H1 (cell line): Measurements from ENCODE around the gene CEBPE. TPM values are rescaled to one million over a fixed set of nuclear protein-coding genes. Genes with fewer than 3 reads are reported as not detected.

Experiments used
- CHD7 ChIP-seq: fragments of 300-600 bp; sonication (generic); IDR thresholded peaks from 2 replicates; pipeline ENCODE4 v1.7.1; 2012; ENCODE audit warnings: low read length, moderate library complexity, mild to moderate bottlenecking, inconsistent platforms; ENCODE audit not compliant: insufficient replicate concordance
- EZH2 ChIP-seq: fragments of 200-600 bp; sonication (generic); IDR thresholded peaks from 2 replicates; pipeline ENCODE4 v1.7.1; 2012; ENCODE audit warnings: low read depth, mild to moderate bottlenecking, moderate library complexity, low read length, inconsistent platforms; ENCODE audit not compliant: severe bottlenecking
- GABPA ChIP-seq: IDR thresholded peaks from 2 replicates; pipeline ENCODE4 v1.6.1; 2011; ENCODE audit warnings: mild to moderate bottlenecking, low read length, moderate library complexity, borderline replicate concordance; ENCODE audit not compliant: insufficient read depth
- JUND ChIP-seq: IDR thresholded peaks from 2 replicates; pipeline ENCODE4 v1.6.1; 2011; ENCODE audit warnings: mild to moderate bottlenecking, improper control_type of control experiment, low read length
- RFX5 ChIP-seq: IDR thresholded peaks from 2 replicates; pipeline ENCODE4 v1.6.1; 2011; ENCODE audit warnings: low read depth, low read length, improper control_type of control experiment, borderline replicate concordance
- SIN3A ChIP-seq, 2 experiments: IDR thresholded peaks in 1 of 2; conservative IDR thresholded peaks in 1 of 2; 2 replicates each; pipeline ENCODE4 v1.6.1; 2011 to 2012; ENCODE audit warnings: low read length in 2 of 2, improper control_type of control experiment in 1 of 2, low read depth in 1 of 2, mild to moderate bottlenecking in 1 of 2
- SIRT6 ChIP-seq: IDR thresholded peaks from one replicate; pipeline ENCODE4 v1.7.1; 2012; ENCODE audit warnings: low read length, inconsistent platforms
- SIX5 ChIP-seq: IDR thresholded peaks from 2 replicates; pipeline ENCODE4 v1.6.1; 2011; ENCODE audit warnings: mild to moderate bottlenecking, low read depth, low read length
- polyA plus RNA-seq, 7 experiments: library from polyadenylated mRNA; depleted of rRNA in 3 of 7; stranded (reverse) in 5 of 7; unstranded in 2 of 7; fragments of >200 nt in 5 of 7; fragments of 200-250 nt in 2 of 7; gene quantifications; 1 replicate in 5 of 7; 2 replicates in 1 of 7; 4 replicates in 1 of 7; pipeline versions ENCODE4 v1.2.1 to v1.2.3, GENCODE V29; 2011 to 2013; ENCODE audit warnings: missing spikeins in 2 of 7, mixed read lengths in 2 of 7
- total RNA-seq: library from RNA; stranded (reverse); fragmentation: NEBNext Ultra II Directional; extraction: Animal tissue kit (Norgen Biotek cat#: 25700); gene quantifications from 2 replicates; pipeline ENCODE4 v1.2.1, GENCODE V29; 2021

CEBPE gene
- total and polyA plus RNA-seq, 2 of the 8 experiments (the other 6 are each of a cell fraction or from before 2014, with no cell fraction given) = 0.05 TPM; not detected in 1

DNA sequence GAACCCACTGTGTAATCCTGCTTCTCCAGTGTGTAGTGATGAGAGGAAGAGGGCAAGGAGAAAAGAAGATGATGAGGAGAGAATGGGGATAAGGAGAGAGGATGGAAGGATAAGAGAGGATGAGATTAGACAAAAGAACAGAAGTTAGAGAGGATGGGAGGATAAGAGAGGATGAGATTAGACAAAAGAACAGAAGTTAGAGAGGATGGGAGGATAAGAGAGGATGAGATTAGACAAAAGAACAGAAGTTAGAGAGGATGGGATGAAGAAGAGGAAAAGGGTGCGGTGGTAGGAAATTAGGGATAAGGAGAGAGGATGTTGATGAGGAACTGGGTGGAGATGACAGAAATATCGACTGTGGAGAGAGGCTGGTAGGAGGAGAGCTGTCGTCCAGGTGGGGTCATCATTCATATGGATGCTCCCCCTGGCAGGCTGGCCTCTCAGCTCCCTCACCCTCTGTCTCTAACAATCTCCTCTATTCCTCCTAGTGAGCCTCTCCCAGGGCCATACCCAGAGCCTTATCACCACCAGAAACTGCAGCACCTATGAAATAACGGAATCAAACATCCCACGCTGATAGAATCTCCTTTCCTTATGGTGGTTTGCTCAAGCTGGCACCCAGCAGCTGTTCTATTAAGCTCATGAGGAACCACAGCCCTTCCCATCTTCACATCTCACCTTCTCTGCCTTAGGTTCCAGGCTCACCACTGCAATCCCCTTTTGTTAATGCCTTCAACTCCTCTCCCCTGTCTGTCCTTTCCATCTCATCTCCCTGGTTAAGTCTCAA is 8.3 kb downstream of the CEBPE start (continued):
- no peak for TF ChIP-seq EZH2
- no peak for TF ChIP-seq SIX5
- no peak for TF ChIP-seq SIRT6
- no peak for TF ChIP-seq JUND
- no peak for TF ChIP-seq CHD7
- TF ChIP-seq GABPA = no peak
- TF ChIP-seq RFX5 = no peak
- no peak for TF ChIP-seq SIN3A (conservative IDR thresholded peaks at IDR 0.05 in 1 of 2, IDR thresholded peaks at IDR 0.05 in 1 of 2; ENCODE audit: low read depth in 1 of 2, low read length in 2 of 2)
